Measurements from ENCODE around the gene RAB40AL. TPM values are rescaled to one million over a fixed set of nuclear protein-coding genes. Genes with fewer than 3 reads are reported as not detected.

Gene RAB40AL
- polyA plus RNA-seq, 1 of the 3 experiments (the other 2 are of a cell fraction) = 0.67 TPM

GRCh38 chrX:102979536-102979935, 42.5 kb downstream of the RAB40AL start:
- no peak overlapping the region for H3K4me2 ChIP-seq
- WGBS (ENCODE audit: low lambda C conversion rate) = 19% methylated on average over 2 of the region's 2 CpGs
- H4K20me1 ChIP-seq (ENCODE audit: insufficient read depth) = no peaks in the 10 kb centered on the region
- no peaks in the 10 kb centered on the region; the same call in 1 of the 2 replicates for H3K27me3 ChIP-seq (ENCODE audit: insufficient read depth)
- H3K9me3 ChIP-seq = no peaks in the 10 kb centered on the region
- no peak overlapping the region for H2AFZ ChIP-seq (ENCODE audit: low read depth)
- no peak for DNase-seq
- no peak for TF ChIP-seq FOXM1 (IDR thresholded peaks at IDR 0.05; ENCODE audit: low read depth)
- H3K79me2 ChIP-seq (ENCODE audit: insufficient read depth) = no peaks in the 10 kb centered on the region
- no peak overlapping the region for H3K4me3 ChIP-seq (ENCODE audit: low read depth in 2 of 2, low read length in 1 of 2)
- H3K9ac ChIP-seq = no peak overlapping the region
- H3K36me3 ChIP-seq (replicated peaks in 1 of 2; ENCODE audit: control insufficient read depth in 1 of 2, insufficient read depth in 2 of 2, low read length in 1 of 2) = no peaks in the 10 kb centered on the region
- no peaks in the 10 kb centered on the region for H3K9me2 ChIP-seq
- POLR2A ChIA-PET = no interaction called here
- H3F3A ChIP-seq (replicated peaks; ENCODE audit: insufficient read depth) = no peaks in the 10 kb centered on the region
- no peaks in the 10 kb centered on the region for H3K4me1 ChIP-seq (ENCODE audit: control insufficient read depth in 1 of 2, insufficient read depth in 2 of 2, low read depth in 1 of 2, low read length in 1 of 2)
- CTCF ChIA-PET = interaction anchor here (0.9 kb wide), 1 partner anchor 28 kb away, joined by 5 read pairs; no protein-coding TSS in a partner anchor
- H3K27ac ChIP-seq (ENCODE audit: low read depth in 2 of 2, low read length in 1 of 2) = no peak overlapping the region

- Histone ChIP-seq H3K4me1 (ENCODE audit: control insufficient read depth in 1 of 2, insufficient read depth in 2 of 2, low read depth in 1 of 2, low read length in 1 of 2) (no peaks in the 10 kb centered on the region), H3K9ac (no peak overlapping the region), H3K36me3 (replicated peaks in 1 of 2; ENCODE audit: control insufficient read depth in 1 of 2, insufficient read depth in 2 of 2, low read length in 1 of 2) (no peaks in the 10 kb centered on the region), H3K4me3 (ENCODE audit: low read depth in 2 of 2, low read length in 1 of 2) (no peak overlapping the region), H3F3A (replicated peaks; ENCODE audit: insufficient read depth) (no peaks in the 10 kb centered on the region), H3K27me3 (ENCODE audit: insufficient read depth) (no peaks in the 10 kb centered on the region; the same call in 1 of the 2 replicates), H4K20me1 (ENCODE audit: insufficient read depth) (no peaks in the 10 kb centered on the region), H3K9me2 (no peaks in the 10 kb centered on the region), H3K4me2 (no peak overlapping the region), H3K79me2 (ENCODE audit: insufficient read depth) (no peaks in the 10 kb centered on the region), H2AFZ (ENCODE audit: low read depth) (no peak overlapping the region), H3K9me3 (no peaks in the 10 kb centered on the region), H3K27ac (ENCODE audit: low read depth in 2 of 2, low read length in 1 of 2) (no peak overlapping the region)
- CTCF ChIA-PET = interaction anchor here (1.0 to 1.1 kb wide), 2 partner anchors 9 to 32 kb away, joined by 3 to 4 read pairs; no protein-coding TSS in a partner anchor
- no peak for DNase-seq
- TF ChIP-seq RFX5 (IDR thresholded peaks at IDR 0.05; ENCODE audit: low read length) (no peak), FOSL2 (IDR thresholded peaks at IDR 0.05; ENCODE audit: borderline replicate concordance, low read depth) (no peak)
- WGBS (ENCODE audit: low lambda C conversion rate) = 25% methylated on average over 2 of the region's 2 CpGs
- POLR2A ChIA-PET = no interaction called here
These were observed 46.1 kb downstream of the RAB40AL start for GRCh38 chrX:102983205-102983604.

GRCh38 chrX:102985192-102985591, 48.1 kb downstream of the RAB40AL start:
- Histone ChIP-seq H3K4me3 (ENCODE audit: low read depth in 2 of 2, low read length in 1 of 2) (no peak overlapping the region), H3K9me3 (no peaks in the 10 kb centered on the region), H3K4me2 (no peak overlapping the region), H3K36me3 (replicated peaks in 1 of 2; ENCODE audit: control insufficient read depth in 1 of 2, insufficient read depth in 2 of 2, low read length in 1 of 2) (no peaks in the 10 kb centered on the region), H3K9ac (no peak overlapping the region), H2AFZ (ENCODE audit: low read depth) (no peak overlapping the region), H3F3A (replicated peaks; ENCODE audit: insufficient read depth) (no peaks in the 10 kb centered on the region), H3K79me2 (ENCODE audit: insufficient read depth) (no peaks in the 10 kb centered on the region), H3K27me3 (ENCODE audit: insufficient read depth) (peaks cover 2% of the 10 kb centered on the region; the same call in 1 of the 2 replicates), H3K27ac (ENCODE audit: low read depth in 2 of 2, low read length in 1 of 2) (no peak overlapping the region), H3K4me1 (ENCODE audit: control insufficient read depth in 1 of 2, insufficient read depth in 2 of 2, low read depth in 1 of 2, low read length in 1 of 2) (no peaks in the 10 kb centered on the region), H4K20me1 (ENCODE audit: insufficient read depth) (no peaks in the 10 kb centered on the region), H3K9me2 (no peaks in the 10 kb centered on the region)
- ChIA-PET POLR2A (no interaction called here), CTCF (interaction anchor here (1.2 to 1.5 kb wide), 2 partner anchors 10 to 33 kb away, joined by 4 read pairs; no protein-coding TSS in a partner anchor)
- WGBS (ENCODE audit: low lambda C conversion rate) = 37% methylated on average over 3 of the region's 3 CpGs
- DNase-seq = no peak
- TF ChIP-seq MAX (IDR thresholded peaks at IDR 0.05; ENCODE audit: low read depth) (no peak), MXI1 (IDR thresholded peaks at IDR 0.05; ENCODE audit: low read depth, low read length) (no peak), SMC3 (IDR thresholded peaks at IDR 0.05; ENCODE audit: low read depth, low read length) (no peak), EP300 (IDR thresholded peaks at IDR 0.05; ENCODE audit: borderline replicate concordance in 1 of 2, low read depth in 1 of 2, low read length in 1 of 2) (no peak), EZH2phosphoT487 (IDR thresholded peaks at IDR 0.05; ENCODE audit: borderline replicate concordance, low read depth) (no peak), REST (IDR thresholded peaks at IDR 0.05; ENCODE audit: low read depth, low read length) (no peak), IRF3 (IDR thresholded peaks at IDR 0.05; ENCODE audit: low read depth, low read length) (no peak), NFIC (IDR thresholded peaks at IDR 0.05; ENCODE audit: borderline replicate concordance) (no peak), YY1 (IDR thresholded peaks at IDR 0.05; ENCODE audit: low read depth) (no peak), FOSL2 (IDR thresholded peaks at IDR 0.05; ENCODE audit: borderline replicate concordance, low read depth) (no peak), RFX5 (IDR thresholded peaks at IDR 0.05; ENCODE audit: low read length) (no peak)

Measured in SK-N-SH (cell line).